ENCODE measurements around the gene CBARP. TPM values are rescaled to one million over a fixed set of nuclear protein-coding genes. Genes with fewer than 3 reads are reported as not detected.
A peak's percentile ranks its signal among the peaks of the same experiment; 100 is the strongest.

CBARP gene
- total and polyA plus RNA-seq, 2 of the 13 experiments (the other 11 are each of a cell fraction or from before 2014, with no cell fraction given): 1.2 to 1.4 TPM

DNA sequence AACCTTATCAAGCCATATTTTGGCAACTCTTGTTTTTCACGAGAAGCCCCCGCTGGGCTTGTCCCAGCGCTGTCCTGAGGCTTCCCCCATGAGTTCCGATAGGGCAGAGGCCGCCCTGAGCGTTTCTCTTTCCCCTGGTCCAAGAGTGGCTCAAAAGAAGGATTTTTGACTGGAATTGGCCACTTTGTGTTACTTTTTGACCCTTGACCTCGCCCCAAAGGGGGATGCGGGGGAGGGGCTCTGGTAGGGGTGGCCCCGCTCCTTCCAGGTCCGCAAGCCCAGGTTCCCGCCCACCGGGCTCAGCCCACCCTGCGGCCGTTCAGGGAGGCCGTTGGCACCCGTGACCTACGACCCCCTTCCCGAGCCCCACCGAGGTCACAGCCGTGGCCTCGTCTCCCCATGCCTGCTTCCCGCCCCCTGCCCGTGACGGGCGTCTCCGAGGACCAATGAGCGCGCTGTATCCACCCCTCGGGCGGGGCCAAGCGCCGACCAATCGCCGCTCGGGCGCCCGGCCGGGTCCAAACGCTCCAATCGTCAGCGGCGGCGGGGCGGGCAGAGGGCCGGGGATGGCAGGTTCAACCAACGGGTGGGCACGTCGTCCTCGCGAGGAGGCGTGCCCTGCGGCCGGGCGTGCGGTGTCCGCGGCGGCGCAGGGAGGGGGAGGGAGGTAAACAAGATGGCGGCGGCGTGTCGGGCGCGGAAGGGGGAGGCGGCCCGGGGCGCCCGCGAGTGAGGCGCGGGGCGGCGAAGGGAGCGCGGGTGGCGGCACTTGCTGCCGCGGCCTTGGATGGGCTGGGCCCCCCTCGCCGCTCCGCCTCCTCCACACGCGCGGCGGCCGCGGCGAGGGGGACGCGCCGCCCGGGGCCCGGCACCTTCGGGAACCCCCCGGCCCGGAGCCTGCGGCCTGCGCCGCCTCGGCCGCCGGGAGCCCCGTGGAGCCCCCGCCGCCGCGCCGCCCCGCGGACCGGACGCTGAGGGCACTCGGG is 32.4 kb downstream of the CBARP start, which contains the start of gene STK11 (continued):
- TF ChIP-seq ZBTB40 (IDR thresholded peaks at IDR 0.05): no peak
- no peak for TF ChIP-seq ZBTB40 (CRISPR knock-in tag; IDR thresholded peaks at IDR 0.05)
- peak; percentile 22; the same call in 1 of the 2 replicates for TF ChIP-seq FOXC1 (CRISPR knock-in tag; IDR thresholded peaks at IDR 0.05; ENCODE audit: borderline replicate concordance)
- TF ChIP-seq BCL3 (CRISPR knock-in tag; IDR thresholded peaks at IDR 0.05): 0 out of 2 replicates have a peak, but pooled peaks have one; percentile 36
- TF ChIP-seq ZNF253 (CRISPR knock-in tag; IDR thresholded peaks at IDR 0.05; ENCODE audit: borderline replicate concordance): no peak
- TF ChIP-seq TARDBP (CRISPR knock-in tag; IDR thresholded peaks at IDR 0.05): peak; percentile 64; the same call in 1 of the 2 replicates
- TF ChIP-seq ZNF468 (CRISPR knock-in tag; IDR thresholded peaks at IDR 0.05): no peak
- TF ChIP-seq ISX (CRISPR knock-in tag; conservative IDR thresholded peaks at IDR 0.05): no peak
- TF ChIP-seq, protein P1, sequence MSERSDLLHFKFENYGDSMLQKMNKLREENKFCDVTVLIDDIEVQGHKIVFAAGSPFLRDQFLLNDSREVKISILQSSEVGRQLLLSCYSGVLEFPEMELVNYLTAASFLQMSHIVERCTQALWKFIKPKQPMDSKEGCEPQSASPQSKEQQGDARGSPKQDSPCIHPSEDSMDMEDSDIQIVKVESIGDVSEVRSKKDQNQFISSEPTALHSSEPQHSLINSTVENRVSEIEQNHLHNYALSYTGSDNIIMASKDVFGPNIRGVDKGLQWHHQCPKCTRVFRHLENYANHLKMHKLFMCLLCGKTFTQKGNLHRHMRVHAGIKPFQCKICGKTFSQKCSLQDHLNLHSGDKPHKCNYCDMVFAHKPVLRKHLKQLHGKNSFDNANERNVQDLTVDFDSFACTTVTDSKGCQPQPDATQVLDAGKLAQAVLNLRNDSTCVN (CRISPR knock-in tag; IDR thresholded peaks at IDR 0.05; ENCODE audit: borderline replicate concordance): no peak
- peak; percentile 89; the same call in 1 of the 2 replicates for TF ChIP-seq THAP9 (CRISPR knock-in tag; IDR thresholded peaks at IDR 0.05; ENCODE audit: borderline replicate concordance)
- 0 out of 2 replicates have a peak, but pooled peaks have one; percentile 69 for TF ChIP-seq ZNF572 (CRISPR knock-in tag; IDR thresholded peaks at IDR 0.05)
